HepG2 (cell line): ENCODE measurements around the gene MADCAM1. TPM values are rescaled to one million over a fixed set of nuclear protein-coding genes. Genes with fewer than 3 reads are reported as not detected.

Source experiments
- CHD4 ChIP-seq: fragments of 200-600 bp; sonication (generic); IDR thresholded peaks from 2 replicates; pipeline ENCODE4 v1.7.0; 2017; ENCODE audit warnings: mild to moderate bottlenecking, low read length, borderline replicate concordance
- FOXA3 ChIP-seq: IDR thresholded peaks from 2 replicates; pipeline ENCODE4 v1.6.1; 2016; ENCODE audit warnings: missing genetic modification reagents, missing compliant biosample characterization
- GATAD2A ChIP-seq: IDR thresholded peaks from 2 replicates; pipeline ENCODE4 v1.6.1; 2016
- GZF1 ChIP-seq: sonication (generic); formaldehyde crosslinking; IDR thresholded peaks from 2 replicates; pipeline ENCODE4 v1.5.1; 2020; ENCODE audit warnings: mild to moderate bottlenecking, missing genetic modification reagents
- KAT7 ChIP-seq: IDR thresholded peaks from 2 replicates; pipeline ENCODE4 v1.6.1; 2018; ENCODE audit warnings: borderline replicate concordance, missing compliant biosample characterization
- KLF11 ChIP-seq: IDR thresholded peaks from 2 replicates; pipeline ENCODE4 v1.6.1; 2016; ENCODE audit warnings: missing compliant biosample characterization
- MTF2 ChIP-seq: sonication (generic); formaldehyde crosslinking; IDR thresholded peaks from 2 replicates; pipeline ENCODE4 v1.5.0; 2020; ENCODE audit warnings: missing genetic modification reagents, borderline replicate concordance
- NCOR1 ChIP-seq: fragments of 200-600 bp; sonication (generic); IDR thresholded peaks from 2 replicates; pipeline ENCODE4 v1.7.0; 2017; ENCODE audit warnings: antibody characterized with exemption, low read length, borderline replicate concordance
- RCOR2 ChIP-seq: IDR thresholded peaks from 2 replicates; pipeline ENCODE4 v1.6.1; 2016; ENCODE audit warnings: missing biosample characterization, missing genetic modification reagents
- RXRA ChIP-seq: sonication (generic); formaldehyde crosslinking; IDR thresholded peaks from 2 replicates; pipeline ENCODE4 v1.5.1; 2020; ENCODE audit warnings: missing genetic modification reagents
- RXRB ChIP-seq: IDR thresholded peaks from 2 replicates; pipeline ENCODE4 v1.6.1; 2016; ENCODE audit warnings: borderline replicate concordance, missing genetic modification reagents, missing compliant biosample characterization
- SIN3B ChIP-seq: fragments of 150-350 bp; IDR thresholded peaks from 2 replicates; pipeline ENCODE4 v1.6.1; 2014; ENCODE audit warnings: low read length
- ZFAT ChIP-seq: sonication (generic); formaldehyde crosslinking; conservative IDR thresholded peaks from 2 replicates; pipeline ENCODE4 v1.8.1; 2023; ENCODE audit warnings: missing genetic modification reagents, inconsistent platforms
- ZNF121 ChIP-seq: sonication (generic); formaldehyde crosslinking; IDR thresholded peaks from 2 replicates; pipeline ENCODE4 v1.5.0; 2020; ENCODE audit warnings: mild to moderate bottlenecking, missing genetic modification reagents
- ZNF230 ChIP-seq: sonication (generic); formaldehyde crosslinking; IDR thresholded peaks from 2 replicates; pipeline ENCODE4 v1.4.0; 2020; ENCODE audit warnings: mild to moderate bottlenecking, missing genetic modification reagents
- ZNF256 ChIP-seq: sonication (generic); formaldehyde crosslinking; conservative IDR thresholded peaks from 2 replicates; pipeline ENCODE4 v1.4.0; 2020; ENCODE audit warnings: missing genetic modification reagents
- ZNF329 ChIP-seq: sonication (generic); formaldehyde crosslinking; IDR thresholded peaks from 2 replicates; pipeline ENCODE4 v1.9.0; 2021; ENCODE audit warnings: low read depth, mild to moderate bottlenecking, missing genetic modification reagents
- ZNF333 ChIP-seq: sonication (generic); formaldehyde crosslinking; IDR thresholded peaks from 2 replicates; pipeline ENCODE4 v1.4.0; 2020; ENCODE audit warnings: mild to moderate bottlenecking, missing genetic modification reagents, borderline replicate concordance
- ZNF34 ChIP-seq: sonication (generic); formaldehyde crosslinking; IDR thresholded peaks from 2 replicates; pipeline ENCODE4 v1.4.0; 2020; ENCODE audit warnings: mild to moderate bottlenecking, missing genetic modification reagents, borderline replicate concordance
- ZNF343 ChIP-seq: sonication (generic); formaldehyde crosslinking; IDR thresholded peaks from 2 replicates; pipeline ENCODE4 v1.4.0; 2020; ENCODE audit warnings: mild to moderate bottlenecking, missing genetic modification reagents
- ZNF44 ChIP-seq: sonication (generic); formaldehyde crosslinking; IDR thresholded peaks from 2 replicates; pipeline ENCODE4 v1.5.1; 2020; ENCODE audit warnings: mild to moderate bottlenecking, missing genetic modification reagents
- ZNF501 ChIP-seq: sonication (generic); formaldehyde crosslinking; IDR thresholded peaks from 2 replicates; pipeline ENCODE4 v1.5.1; 2020; ENCODE audit warnings: mild to moderate bottlenecking, moderate library complexity, missing genetic modification reagents
- ZNF629 ChIP-seq: sonication (generic); formaldehyde crosslinking; conservative IDR thresholded peaks from 2 replicates; pipeline ENCODE4 v1.5.0; 2020; ENCODE audit warnings: missing genetic modification reagents
- ZNF746 ChIP-seq: sonication (generic); formaldehyde crosslinking; IDR thresholded peaks from 2 replicates; pipeline ENCODE4 v1.8.0; 2022; ENCODE audit warnings: mild to moderate bottlenecking, missing genetic modification reagents
- polyA plus RNA-seq, 8 experiments: library from polyadenylated mRNA; depleted of rRNA in 3 of 8; stranded (reverse) in 7 of 8; unstranded in 1 of 8; fragments of >200 nt; fragmentation: Illumina TruSeq in 4 of 8; extraction: Trizol in 4 of 8; gene quantifications; 2 replicates each; pipeline versions ENCODE4 v1.2.1 to v1.2.3, GENCODE V29; 2011 to 2016; ENCODE audit warnings: low read depth in 4 of 8, missing spikeins in 1 of 8, mixed read lengths in 1 of 8; ENCODE audit not compliant: insufficient read depth in 1 of 8
- total RNA-seq, 5 experiments: library from RNA; depleted of rRNA; stranded (reverse); fragments of >200 nt; fragmentation: Illumina TruSeq; extraction: Trizol; gene quantifications; 2 replicates each; pipeline ENCODE4 v1.2.3, GENCODE V29; 2016; ENCODE audit warnings: low read depth in 1 of 5
- TF ChIP-seq, protein P1 (sequence below): sonication (generic); formaldehyde crosslinking; IDR thresholded peaks from 2 replicates; pipeline ENCODE4 v1.4.0; 2020; ENCODE audit warnings: missing genetic modification reagents, mild to moderate bottlenecking, borderline replicate concordance
- TF ChIP-seq, protein P2 (sequence below): sonication (generic); formaldehyde crosslinking; IDR thresholded peaks from 2 replicates; pipeline ENCODE4 v1.8.1; 2023; ENCODE audit warnings: mild to moderate bottlenecking, missing genetic modification reagents
- TF ChIP-seq, protein P3 (sequence below): sonication (generic); formaldehyde crosslinking; IDR thresholded peaks from 2 replicates; pipeline ENCODE4 v1.5.0; 2020; ENCODE audit warnings: missing genetic modification reagents

Gene MADCAM1
- total and polyA plus RNA-seq, 2 of the 13 experiments (the other 11 are each of a cell fraction or from before 2014, with no cell fraction given): 0.29 to 0.33 TPM

DNA sequence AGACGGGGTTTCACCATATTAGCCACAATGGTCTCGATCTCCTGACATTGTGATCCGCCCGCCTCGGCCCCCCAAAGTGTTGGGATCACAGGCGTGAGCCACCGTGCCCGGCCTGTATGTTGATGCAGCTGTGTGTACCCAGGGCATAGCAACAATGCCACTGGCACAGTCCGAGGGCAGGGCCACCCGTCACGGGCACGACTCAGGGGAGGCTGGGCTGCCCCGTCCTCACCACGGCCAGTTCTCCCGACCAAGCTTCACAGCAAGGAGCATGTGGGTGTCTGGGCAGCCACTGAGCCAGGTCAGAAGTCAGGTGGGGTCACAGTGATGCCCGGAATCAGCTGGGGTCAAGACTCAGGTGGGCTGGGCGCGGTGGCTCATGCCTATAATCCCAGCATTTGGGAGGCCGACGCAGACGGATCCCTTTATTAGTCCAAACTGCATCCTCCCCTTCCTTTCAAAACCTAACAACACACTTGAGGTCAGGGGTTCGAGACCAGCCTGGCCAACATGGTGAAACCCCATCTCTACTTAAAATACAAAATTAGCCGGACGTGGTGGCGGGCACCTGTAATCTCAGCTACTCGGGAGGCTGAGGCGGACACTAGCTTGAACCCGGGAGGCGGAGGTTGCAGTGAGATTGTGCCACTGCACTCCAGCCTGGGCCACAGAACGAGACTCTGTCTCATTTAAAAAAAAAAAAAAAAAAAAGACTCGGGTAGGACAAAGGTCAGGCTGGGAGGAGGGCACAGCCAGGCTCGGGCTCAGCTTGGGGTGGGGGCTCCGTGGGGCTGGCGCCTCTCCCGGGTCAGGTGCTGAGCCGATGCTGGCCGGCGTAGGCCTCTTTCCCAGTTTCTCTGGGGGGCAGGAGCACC, 34.1 kb downstream of the MADCAM1 start (continued):
- TF ChIP-seq, protein P1, sequence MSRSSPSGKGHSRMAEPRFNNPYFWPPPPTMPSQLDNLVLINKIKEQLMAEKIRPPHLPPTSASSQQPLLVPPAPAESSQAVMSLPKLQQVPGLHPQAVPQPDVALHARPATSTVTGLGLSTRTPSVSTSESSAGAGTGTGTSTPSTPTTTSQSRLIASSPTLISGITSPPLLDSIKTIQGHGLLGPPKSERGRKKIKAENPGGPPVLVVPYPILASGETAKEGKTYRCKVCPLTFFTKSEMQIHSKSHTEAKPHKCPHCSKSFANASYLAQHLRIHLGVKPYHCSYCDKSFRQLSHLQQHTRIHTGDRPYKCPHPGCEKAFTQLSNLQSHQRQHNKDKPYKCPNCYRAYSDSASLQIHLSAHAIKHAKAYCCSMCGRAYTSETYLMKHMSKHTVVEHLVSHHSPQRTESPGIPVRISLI (CRISPR knock-in tag): peak; percentile 98
- TF ChIP-seq ZNF34 (CRISPR knock-in tag) (no peak), MTF2 (no peak), GZF1 (CRISPR knock-in tag) (no peak), FOXA3 (CRISPR knock-in tag) (0 out of 2 replicates have a peak, but pooled peaks have one; percentile 5), RXRB (peak; percentile 79), RXRA (CRISPR knock-in tag) (peak; percentile 2; the same call in 1 of the 2 replicates), RCOR2 (CRISPR knock-in tag) (peak; percentile 35; the same call in 1 of the 2 replicates), SIN3B (no peak), ZNF746 (CRISPR knock-in tag) (peak; percentile 83; the same call in 1 of the 2 replicates), NCOR1 (peak; percentile 36; the same call in 1 of the 2 replicates), ZNF121 (CRISPR knock-in tag) (peak; percentile 96), ZNF343 (no peak), ZFAT (no peak), ZNF501 (CRISPR knock-in tag) (peak; percentile 80), KAT7 (CRISPR knock-in tag) (peak; percentile 23; the same call in 1 of the 2 replicates), CHD4 (peak; percentile 82; the same call in 1 of the 2 replicates), ZNF44 (CRISPR knock-in tag) (no peak), ZNF329 (0 out of 2 replicates have a peak, but pooled peaks have one; percentile 31), GATAD2A (0 out of 2 replicates have a peak, but pooled peaks have one; percentile 53), ZNF256 (CRISPR knock-in tag) (0 out of 2 replicates have a peak, but pooled peaks have one; percentile 37), KLF11 (CRISPR knock-in tag) (0 out of 2 replicates have a peak, but pooled peaks have one; percentile 28), ZNF629 (CRISPR knock-in tag) (0 out of 2 replicates have a peak, but pooled peaks have one; percentile 18), ZNF333 (CRISPR knock-in tag) (0 out of 2 replicates have a peak, but pooled peaks have one; percentile 31), ZNF230 (CRISPR knock-in tag) (no peak)
- TF ChIP-seq, protein P2, sequence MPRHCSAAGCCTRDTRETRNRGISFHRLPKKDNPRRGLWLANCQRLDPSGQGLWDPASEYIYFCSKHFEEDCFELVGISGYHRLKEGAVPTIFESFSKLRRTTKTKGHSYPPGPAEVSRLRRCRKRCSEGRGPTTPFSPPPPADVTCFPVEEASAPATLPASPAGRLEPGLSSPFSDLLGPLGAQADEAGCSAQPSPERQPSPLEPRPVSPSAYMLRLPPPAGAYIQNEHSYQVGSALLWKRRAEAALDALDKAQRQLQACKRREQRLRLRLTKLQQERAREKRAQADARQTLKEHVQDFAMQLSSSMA (CRISPR knock-in tag): no peak
- TF ChIP-seq, protein P3, sequence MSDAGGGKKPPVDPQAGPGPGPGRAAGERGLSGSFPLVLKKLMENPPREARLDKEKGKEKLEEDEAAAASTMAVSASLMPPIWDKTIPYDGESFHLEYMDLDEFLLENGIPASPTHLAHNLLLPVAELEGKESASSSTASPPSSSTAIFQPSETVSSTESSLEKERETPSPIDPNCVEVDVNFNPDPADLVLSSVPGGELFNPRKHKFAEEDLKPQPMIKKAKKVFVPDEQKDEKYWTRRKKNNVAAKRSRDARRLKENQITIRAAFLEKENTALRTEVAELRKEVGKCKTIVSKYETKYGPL (CRISPR knock-in tag): no peak
